ENCODE data around the gene CECR2.

DNA sequence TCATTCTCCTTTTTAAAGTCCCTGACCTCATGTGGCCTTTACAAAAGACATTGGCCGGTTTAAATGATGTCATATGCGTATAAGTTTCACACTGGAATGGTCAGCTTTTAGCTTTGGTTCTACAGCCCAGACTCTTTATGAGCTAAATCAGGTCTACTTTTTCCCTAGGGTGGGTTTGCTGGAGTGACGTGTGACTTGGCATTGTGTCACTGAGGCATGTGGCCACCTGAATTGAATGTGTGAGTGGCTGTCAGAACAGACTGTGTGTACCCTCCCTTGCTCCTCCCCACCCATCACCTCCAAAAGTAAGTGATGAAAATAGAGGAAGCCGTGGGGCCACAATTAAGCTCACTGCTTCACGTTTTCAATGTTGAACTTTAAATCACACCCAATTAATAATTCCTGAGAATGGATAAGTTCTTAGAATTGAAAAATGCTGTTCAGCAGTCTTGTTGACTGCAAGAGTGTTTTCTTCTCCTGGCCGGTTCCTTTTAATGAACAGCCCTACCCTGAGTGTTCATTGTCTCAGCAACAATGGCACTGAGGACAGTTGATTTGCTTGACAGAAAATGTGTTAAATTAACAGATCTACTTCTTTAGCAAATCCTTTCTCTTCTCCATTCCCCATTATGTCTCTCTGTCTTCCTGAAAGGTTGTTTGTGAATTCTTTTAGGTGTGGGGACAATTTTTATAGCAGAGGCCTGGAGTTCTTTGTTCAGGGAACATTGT is 11.3 kb downstream of the CECR2 start:
- TF ChIP-seq ZFP30 (CRISPR knock-in tag; IDR thresholded peaks at IDR 0.05) (no peak), ESRRG (CRISPR knock-in tag; IDR thresholded peaks at IDR 0.05) (no peak)
- TF ChIP-seq, protein P1, sequence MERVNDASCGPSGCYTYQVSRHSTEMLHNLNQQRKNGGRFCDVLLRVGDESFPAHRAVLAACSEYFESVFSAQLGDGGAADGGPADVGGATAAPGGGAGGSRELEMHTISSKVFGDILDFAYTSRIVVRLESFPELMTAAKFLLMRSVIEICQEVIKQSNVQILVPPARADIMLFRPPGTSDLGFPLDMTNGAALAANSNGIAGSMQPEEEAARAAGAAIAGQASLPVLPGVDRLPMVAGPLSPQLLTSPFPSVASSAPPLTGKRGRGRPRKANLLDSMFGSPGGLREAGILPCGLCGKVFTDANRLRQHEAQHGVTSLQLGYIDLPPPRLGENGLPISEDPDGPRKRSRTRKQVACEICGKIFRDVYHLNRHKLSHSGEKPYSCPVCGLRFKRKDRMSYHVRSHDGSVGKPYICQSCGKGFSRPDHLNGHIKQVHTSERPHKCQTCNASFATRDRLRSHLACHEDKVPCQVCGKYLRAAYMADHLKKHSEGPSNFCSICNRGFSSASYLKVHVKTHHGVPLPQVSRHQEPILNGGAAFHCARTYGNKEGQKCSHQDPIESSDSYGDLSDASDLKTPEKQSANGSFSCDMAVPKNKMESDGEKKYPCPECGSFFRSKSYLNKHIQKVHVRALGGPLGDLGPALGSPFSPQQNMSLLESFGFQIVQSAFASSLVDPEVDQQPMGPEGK (CRISPR knock-in tag; IDR thresholded peaks at IDR 0.05; ENCODE audit: borderline replicate concordance) = no peak

Data from SK-N-SH treated with all-trans-retinoic acid at 6 μM for 48 hours (cell line).